ENCODE measurements around the gene WASF1.

DNA sequence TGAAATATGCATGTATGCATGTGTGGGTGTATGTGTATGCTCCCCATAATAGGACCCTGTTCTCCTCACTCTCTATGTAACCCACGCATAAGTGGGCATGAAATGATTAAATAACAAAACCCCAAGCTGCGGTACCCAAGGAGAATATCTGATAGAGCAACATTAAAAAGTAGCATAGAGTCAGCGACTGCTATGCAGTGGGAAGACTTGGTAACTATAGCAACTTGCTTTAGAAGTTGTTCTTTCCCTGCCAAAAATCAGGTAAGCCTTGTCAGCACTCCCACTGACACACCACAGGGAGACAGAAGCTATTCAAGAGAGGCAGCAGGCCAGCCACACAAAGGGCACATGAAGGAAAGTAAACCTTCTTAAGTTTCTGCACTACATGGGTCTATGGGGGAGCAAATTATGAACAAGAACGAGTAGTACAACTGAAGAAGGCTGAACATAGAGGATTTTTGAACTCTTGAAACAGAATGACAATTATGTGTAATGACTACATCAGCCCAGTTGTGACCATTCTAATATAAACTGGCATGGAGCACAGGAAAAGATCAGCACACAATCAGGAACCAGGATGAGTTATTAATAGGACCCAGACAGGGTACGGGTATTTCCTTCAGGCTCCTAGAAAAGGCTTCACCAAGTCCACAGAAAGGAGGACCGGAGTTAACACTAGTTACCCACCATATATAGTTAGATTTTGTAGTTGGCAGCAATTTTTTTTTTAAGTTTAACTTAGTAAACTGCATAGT is 111.5 kb downstream of the WASF1 start:
- TF ChIP-seq, protein P1, sequence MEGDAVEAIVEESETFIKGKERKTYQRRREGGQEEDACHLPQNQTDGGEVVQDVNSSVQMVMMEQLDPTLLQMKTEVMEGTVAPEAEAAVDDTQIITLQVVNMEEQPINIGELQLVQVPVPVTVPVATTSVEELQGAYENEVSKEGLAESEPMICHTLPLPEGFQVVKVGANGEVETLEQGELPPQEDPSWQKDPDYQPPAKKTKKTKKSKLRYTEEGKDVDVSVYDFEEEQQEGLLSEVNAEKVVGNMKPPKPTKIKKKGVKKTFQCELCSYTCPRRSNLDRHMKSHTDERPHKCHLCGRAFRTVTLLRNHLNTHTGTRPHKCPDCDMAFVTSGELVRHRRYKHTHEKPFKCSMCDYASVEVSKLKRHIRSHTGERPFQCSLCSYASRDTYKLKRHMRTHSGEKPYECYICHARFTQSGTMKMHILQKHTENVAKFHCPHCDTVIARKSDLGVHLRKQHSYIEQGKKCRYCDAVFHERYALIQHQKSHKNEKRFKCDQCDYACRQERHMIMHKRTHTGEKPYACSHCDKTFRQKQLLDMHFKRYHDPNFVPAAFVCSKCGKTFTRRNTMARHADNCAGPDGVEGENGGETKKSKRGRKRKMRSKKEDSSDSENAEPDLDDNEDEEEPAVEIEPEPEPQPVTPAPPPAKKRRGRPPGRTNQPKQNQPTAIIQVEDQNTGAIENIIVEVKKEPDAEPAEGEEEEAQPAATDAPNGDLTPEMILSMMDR (IDR thresholded peaks at IDR 0.05): no peak
- no peak for TF ChIP-seq POLR2AphosphoS5 (IDR thresholded peaks at IDR 0.05)
